Islet precursor cell (in vitro differentiated cells): ENCODE results near the gene LHX5.

Experiments used
- DNase-seq: peaks from one replicate; pipeline ENCODE4 v3.0.0-alpha.2; 2018

The LHX5 gene

GRCh38 chr12:113477171-113477841, 5.6 kb upstream of the LHX5 start:
- no peak for DNase-seq

GRCh38 chr12:113476176-113476986, 4.7 kb upstream of the LHX5 start:
- DNase-seq, result no peak

- DNase-seq, result no peak
Measured at GRCh38 chr12:113475451-113476175, 3.9 kb upstream of the LHX5 start.

- no peak for DNase-seq
Measured at GRCh38 chr12:113474635-113475436, 3.2 kb upstream of the LHX5 start.

GRCh38 chr12:113473942-113474341, 2.3 kb upstream of the LHX5 start:
- DNase-seq, result peak; percentile 85

GRCh38 chr12:113473400-113473799, 1.7 kb upstream of the LHX5 start:
- no peak for DNase-seq

GRCh38 chr12:113472191-113473121, 785 bp upstream of the LHX5 start:
- DNase-seq, result no peak

GRCh38 chr12:113470871-113471618, 626 bp downstream of the LHX5 start:
- DNase-seq, result no peak

GRCh38 chr12:113469949-113470743, 1.5 kb downstream of the LHX5 start:
- DNase-seq, result no peak

GRCh38 chr12:113469224-113469948, 2.3 kb downstream of the LHX5 start:
- no peak for DNase-seq

GRCh38 chr12:113468365-113469223, 3.1 kb downstream of the LHX5 start:
- peak; percentile 63 for DNase-seq

GRCh38 chr12:113467502-113468364, 3.9 kb downstream of the LHX5 start:
- DNase-seq, result peak; percentile 72

GRCh38 chr12:113467142-113467501, 4.5 kb downstream of the LHX5 start:
- DNase-seq, result peak; percentile 63

- DNase-seq, result no peak
Measured at GRCh38 chr12:113466454-113467141, 5.1 kb downstream of the LHX5 start.

GRCh38 chr12:113465808-113466453, 5.7 kb downstream of the LHX5 start:
- no peak for DNase-seq
